Osteocyte (in vitro differentiated cells): Measurements from ENCODE around the gene GCN1. TPM values are rescaled to one million over a fixed set of nuclear protein-coding genes. Genes with fewer than 3 reads are reported as not detected.

Experiments used
- microRNA-seq: library from miRNA; unstranded; fragments of <30 nt; microRNA quantifications from one replicate; pipeline ENCODE4 v1.1.0, GENCODE V29; 2020; ENCODE audit not compliant: unreplicated experiment
- total RNA-seq: library from RNA; stranded (reverse); gene quantifications from 2 replicates; pipeline ENCODE4 v1.2.1, GENCODE V29; 2021

The GCN1 gene
- total RNA-seq, 1 donor from 2014 or later: 115 TPM

Small RNA genes lying within 50 kb of the gene (microRNA-seq; reads per million reads assigned to microRNA genes)
- not detected for gene MIR4498

Other genes with a start within 250 kb of the GCN1 start
- gene BICDL1, start 205.5 kb downstream of the GCN1 start, total RNA-seq: not detected in 2 replicates
- gene RAB35, start 78.0 kb downstream of the GCN1 start, total RNA-seq: 47.1 and 55.7 TPM in 2 replicates
- 2,037 TPM in 2 replicates for gene RPLP0, start 6.4 kb upstream of the GCN1 start, total RNA-seq
- gene PXN, start 71.0 kb upstream of the GCN1 start, total RNA-seq: 76.7 and 79.9 TPM in 2 replicates
- 6,059 and 6,780 TPM in 2 replicates for gene RNU4-2, start 97.2 kb upstream of the GCN1 start, total RNA-seq
- gene RNU4-1, start 98.5 kb upstream of the GCN1 start, total RNA-seq: 2,875 and 3,252 TPM in 2 replicates
- 0.94 and 0.97 TPM in 2 replicates for gene SIRT4, start 107.6 kb upstream of the GCN1 start, total RNA-seq
- 0.67 and 1.2 TPM in 2 replicates for gene PLA2G1B, start 133.1 kb upstream of the GCN1 start, total RNA-seq
- gene MSI1, start 174.4 kb upstream of the GCN1 start, total RNA-seq: 1.0 and 1.3 TPM in 2 replicates
- gene COX6A1, start 243.4 kb upstream of the GCN1 start, total RNA-seq: 299 and 307 TPM in 2 replicates